ENCODE results near the gene PRKAR2A.

Gene PRKAR2A

DNA sequence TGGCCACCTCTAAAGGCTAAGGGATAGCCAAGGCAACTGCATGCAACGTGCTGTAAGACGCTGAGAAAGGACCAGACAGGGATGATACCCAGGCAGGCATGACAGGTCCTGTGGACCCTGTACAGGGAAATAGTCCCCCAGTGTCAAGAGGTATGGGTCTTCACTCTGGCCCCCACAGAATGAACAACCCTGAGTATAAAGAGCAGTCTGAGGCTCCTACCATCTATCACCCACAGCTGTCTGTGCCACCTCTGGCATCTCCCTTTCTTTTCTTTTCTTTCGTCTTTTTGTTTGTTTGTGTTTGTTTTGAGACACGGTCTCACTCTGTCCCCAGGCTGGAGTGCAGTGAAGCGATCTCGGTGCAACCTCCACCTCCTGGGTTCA, 32.3 kb upstream of the PRKAR2A start:
- TF ChIP-seq, protein P1, sequence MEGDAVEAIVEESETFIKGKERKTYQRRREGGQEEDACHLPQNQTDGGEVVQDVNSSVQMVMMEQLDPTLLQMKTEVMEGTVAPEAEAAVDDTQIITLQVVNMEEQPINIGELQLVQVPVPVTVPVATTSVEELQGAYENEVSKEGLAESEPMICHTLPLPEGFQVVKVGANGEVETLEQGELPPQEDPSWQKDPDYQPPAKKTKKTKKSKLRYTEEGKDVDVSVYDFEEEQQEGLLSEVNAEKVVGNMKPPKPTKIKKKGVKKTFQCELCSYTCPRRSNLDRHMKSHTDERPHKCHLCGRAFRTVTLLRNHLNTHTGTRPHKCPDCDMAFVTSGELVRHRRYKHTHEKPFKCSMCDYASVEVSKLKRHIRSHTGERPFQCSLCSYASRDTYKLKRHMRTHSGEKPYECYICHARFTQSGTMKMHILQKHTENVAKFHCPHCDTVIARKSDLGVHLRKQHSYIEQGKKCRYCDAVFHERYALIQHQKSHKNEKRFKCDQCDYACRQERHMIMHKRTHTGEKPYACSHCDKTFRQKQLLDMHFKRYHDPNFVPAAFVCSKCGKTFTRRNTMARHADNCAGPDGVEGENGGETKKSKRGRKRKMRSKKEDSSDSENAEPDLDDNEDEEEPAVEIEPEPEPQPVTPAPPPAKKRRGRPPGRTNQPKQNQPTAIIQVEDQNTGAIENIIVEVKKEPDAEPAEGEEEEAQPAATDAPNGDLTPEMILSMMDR (IDR thresholded peaks at IDR 0.05; ENCODE audit: borderline replicate concordance, insufficient read depth, low read depth, low read length), result no peak

DNA sequence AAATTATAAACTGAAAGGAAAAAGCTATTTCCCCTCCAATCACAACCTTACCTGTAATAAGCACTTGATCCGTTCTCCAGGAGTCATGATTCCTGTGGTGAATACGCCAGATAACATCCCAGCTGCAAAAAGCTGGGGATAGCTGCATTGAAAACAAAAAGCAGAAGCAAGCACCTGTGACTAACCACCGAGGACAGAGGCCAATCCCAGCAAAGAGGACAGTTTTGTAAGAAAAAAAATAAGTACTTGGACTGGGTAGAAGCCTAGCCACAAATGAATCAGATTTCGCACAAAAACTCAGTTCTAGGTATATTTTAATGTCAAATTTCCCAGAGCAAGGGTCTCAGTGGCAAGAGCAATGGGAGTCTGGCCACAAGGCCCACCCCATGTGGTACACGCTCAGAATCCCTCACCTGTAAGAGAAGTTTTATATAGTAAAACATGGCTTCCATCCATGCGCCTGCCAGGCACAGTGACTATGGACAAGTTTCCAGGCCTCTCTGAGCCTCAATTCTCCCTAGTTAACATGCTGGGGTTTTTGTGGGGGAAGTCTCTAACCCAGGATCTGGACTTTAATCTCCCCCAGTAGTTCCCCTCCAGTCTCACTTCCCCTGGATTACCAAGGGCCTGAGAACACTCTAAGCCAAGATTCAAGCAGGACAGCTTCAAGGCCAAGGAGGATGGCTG, 31.8 kb upstream of the PRKAR2A start:
- H3K4me3 ChIP-seq (ENCODE audit: low read depth, low read length), result no peak overlapping the region
- TF ChIP-seq, protein P1 (IDR thresholded peaks at IDR 0.05; ENCODE audit: borderline replicate concordance, insufficient read depth, low read depth, low read length), result no peak

More for the DNA sequence above, 32.3 kb upstream of the PRKAR2A start:
- H3K4me3 ChIP-seq (ENCODE audit: low read depth, low read length), result no peak overlapping the region

DNA sequence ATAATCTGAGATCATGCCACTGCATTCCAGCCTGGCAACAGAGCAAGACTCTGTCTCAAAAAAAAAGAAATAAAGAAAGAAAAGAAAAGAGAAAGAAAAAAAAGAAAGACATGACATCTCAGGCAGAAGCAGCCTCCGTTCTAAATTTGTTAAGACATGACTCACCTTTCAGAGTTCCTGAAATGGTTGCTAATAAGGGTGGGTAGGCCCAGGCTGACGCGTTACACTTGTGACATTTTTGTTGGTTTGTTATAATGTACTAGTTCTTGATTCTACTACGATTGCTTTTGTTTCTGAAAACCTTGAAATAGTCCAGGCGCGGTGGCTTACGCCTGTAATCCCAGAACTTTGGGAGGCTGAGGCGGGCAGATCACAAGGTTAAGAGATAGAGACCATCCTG, 30.0 kb upstream of the PRKAR2A start:
- TF ChIP-seq, protein P1 (IDR thresholded peaks at IDR 0.05; ENCODE audit: borderline replicate concordance, insufficient read depth, low read depth, low read length), result no peak
- no peak overlapping the region for H3K4me3 ChIP-seq (ENCODE audit: low read depth, low read length)

DNA sequence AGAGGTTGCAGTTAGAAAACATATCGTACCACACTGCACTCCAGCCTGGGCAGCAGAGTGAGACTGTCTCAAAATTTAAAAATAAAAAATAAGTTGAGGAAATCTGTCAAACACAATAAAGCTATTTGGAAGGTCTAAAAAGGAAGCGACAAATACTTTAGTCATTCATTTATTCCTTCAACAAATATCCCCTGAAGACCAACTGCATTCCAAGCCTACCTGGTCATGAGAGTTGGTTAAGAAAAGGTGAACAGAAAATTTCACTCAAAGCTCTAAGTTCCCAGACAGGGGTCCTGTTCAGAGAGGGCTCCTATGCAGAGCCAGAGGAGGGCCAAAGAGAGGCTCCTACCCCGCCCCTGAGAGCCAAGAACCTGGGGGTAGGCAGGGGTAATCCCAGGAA, 15.4 kb upstream of the PRKAR2A start:
- H3K4me3 ChIP-seq (ENCODE audit: low read depth, low read length), result no peak overlapping the region
- TF ChIP-seq, protein P1 (IDR thresholded peaks at IDR 0.05; ENCODE audit: borderline replicate concordance, insufficient read depth, low read depth, low read length), result no peak

DNA sequence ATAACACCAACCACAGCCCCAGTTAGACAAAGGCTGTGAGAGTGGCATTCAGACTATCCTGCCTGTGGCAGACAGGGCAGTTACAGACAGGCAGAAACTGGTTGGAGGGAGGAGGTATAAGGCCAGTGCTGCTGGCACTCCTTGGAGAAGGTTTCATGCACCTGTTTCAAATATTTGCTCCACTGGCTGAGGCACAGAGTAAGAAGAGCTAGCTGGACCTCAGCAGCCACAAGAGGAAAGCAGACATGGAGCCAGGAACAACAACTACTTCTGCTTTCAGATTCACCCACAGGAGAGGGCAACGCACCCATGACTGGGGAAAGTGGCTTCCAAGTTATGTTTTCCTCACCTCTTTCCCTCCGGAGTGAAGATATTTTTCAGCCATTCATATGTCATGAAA, 11.5 kb upstream of the PRKAR2A start:
- TF ChIP-seq, protein P1 (IDR thresholded peaks at IDR 0.05; ENCODE audit: borderline replicate concordance, insufficient read depth, low read depth, low read length), result no peak
- H3K4me3 ChIP-seq (ENCODE audit: low read depth, low read length), result no peak overlapping the region

DNA sequence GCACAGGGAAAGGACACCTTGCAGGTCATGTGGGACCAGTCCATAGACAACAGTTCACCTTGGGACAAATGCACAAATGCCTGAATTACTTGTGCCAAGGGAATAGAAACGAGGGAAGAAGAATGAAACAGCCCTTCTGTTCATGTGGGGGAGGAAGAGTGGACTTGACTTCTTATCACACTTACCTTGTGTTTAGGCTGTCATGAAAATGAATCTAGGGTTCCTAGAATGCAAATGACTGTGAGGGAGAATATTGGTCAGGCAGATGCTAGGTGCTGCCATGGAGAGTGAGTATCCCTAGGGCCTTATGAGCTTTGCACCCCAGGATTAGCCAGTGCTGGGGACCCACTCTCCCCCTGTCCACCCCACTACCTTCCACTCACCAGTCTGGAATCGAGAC, 11.0 kb upstream of the PRKAR2A start:
- H3K4me3 ChIP-seq (ENCODE audit: low read depth, low read length), result no peak overlapping the region
- TF ChIP-seq, protein P1 (IDR thresholded peaks at IDR 0.05; ENCODE audit: borderline replicate concordance, insufficient read depth, low read depth, low read length), result no peak

DNA sequence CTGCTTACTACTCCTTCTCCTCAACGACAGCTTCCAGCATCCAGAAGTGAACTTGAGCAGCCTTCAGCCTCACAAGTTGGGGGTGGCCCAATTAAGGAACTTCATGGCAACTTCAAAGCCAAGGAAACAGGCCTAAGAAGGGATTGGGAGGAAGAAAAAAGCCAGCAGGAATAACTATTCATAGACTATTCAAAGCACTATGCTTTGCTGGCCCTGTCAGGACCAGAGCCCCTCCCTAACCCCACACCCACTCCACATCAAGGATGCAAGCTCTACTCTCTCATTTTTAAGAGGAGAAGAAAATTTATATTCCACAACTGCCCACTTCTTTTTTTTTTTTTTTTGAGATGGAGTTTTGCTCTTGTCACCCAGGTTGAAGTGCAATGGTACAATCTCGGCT, 10.0 kb upstream of the PRKAR2A start:
- TF ChIP-seq, protein P1 (IDR thresholded peaks at IDR 0.05; ENCODE audit: borderline replicate concordance, insufficient read depth, low read depth, low read length), result no peak

More for the DNA sequence above, 10.0 kb upstream of the PRKAR2A start:
- H3K4me3 ChIP-seq (ENCODE audit: low read depth, low read length), result no peak overlapping the region

All from GM12875 (cell line).